ENCODE data around the gene COA3. TPM values are rescaled to one million over a fixed set of nuclear protein-coding genes. Genes with fewer than 3 reads are reported as not detected.

COA3 gene
- polyA plus RNA-seq, 2 of the 4 experiments (the other 2 are of a cell fraction) = 126 to 131 TPM

DNA sequence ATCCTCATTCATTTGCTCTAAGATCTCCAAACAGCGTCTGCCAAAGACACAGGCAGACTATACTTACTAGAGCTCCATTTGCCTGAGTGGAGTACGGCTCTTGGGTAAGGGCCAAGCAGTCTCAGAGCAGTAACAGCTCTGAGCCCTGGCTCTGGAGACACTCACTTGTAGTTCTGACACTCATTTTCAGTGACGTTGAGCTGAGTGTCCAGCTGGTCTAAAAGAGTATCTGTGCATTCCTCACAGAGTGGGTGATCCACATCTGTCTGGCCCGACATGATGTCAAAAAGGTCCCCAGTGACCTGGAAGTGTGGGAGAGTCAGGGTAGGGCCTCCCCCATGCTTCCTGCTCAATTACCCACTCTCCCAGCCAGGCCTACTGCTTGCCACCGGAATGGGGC is 19.9 kb upstream of the COA3 start:
- peaks cover 18% of the 10 kb centered on the region for H3K4me1 ChIP-seq
- ATAC-seq = no peak
- H3K27ac ChIP-seq = no peak overlapping the region
- H3K9me3 ChIP-seq = no peaks in the 10 kb centered on the region
- no peak overlapping the region for H3K4me3 ChIP-seq
- ChIA-PET POLR2A (no interaction called here), CTCF (interaction anchor here (0.7 to 14.9 kb wide), 14 partner anchors 8 to 123 kb away, joined by 3 to 336 read pairs (median 6); partner anchors contain the start of genes AOC2, CNTD1, COA3 and PSME3)
- no peak for DNase-seq (ENCODE audit: low read depth in 1 of 2, low spot score in 1 of 2)
- no peak for FAIRE-seq
- 94% methylated on average over 5 of the region's 5 CpGs for WGBS (ENCODE audit: missing lambda C conversion rate)
- no peak overlapping the region for H3K4me2 ChIP-seq
- TF ChIP-seq, protein P1, sequence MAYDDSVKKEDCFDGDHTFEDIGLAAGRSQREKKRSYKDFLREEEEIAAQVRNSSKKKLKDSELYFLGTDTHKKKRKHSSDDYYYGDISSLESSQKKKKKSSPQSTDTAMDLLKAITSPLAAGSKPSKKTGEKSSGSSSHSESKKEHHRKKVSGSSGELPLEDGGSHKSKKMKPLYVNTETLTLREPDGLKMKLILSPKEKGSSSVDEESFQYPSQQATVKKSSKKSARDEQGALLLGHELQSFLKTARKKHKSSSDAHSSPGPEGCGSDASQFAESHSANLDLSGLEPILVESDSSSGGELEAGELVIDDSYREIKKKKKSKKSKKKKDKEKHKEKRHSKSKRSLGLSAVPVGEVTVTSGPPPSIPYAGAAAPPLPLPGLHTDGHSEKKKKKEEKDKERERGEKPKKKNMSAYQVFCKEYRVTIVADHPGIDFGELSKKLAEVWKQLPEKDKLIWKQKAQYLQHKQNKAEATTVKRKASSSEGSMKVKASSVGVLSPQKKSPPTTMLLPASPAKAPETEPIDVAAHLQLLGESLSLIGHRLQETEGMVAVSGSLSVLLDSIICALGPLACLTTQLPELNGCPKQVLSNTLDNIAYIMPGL (CRISPR knock-in tag; IDR thresholded peaks at IDR 0.05; ENCODE audit: borderline replicate concordance) = no peak
- TF ChIP-seq MAZ (IDR thresholded peaks at IDR 0.05; ENCODE audit: borderline replicate concordance, low read depth, low read length) (no peak), NFE2L2 (conservative IDR thresholded peaks at IDR 0.05; ENCODE audit: low read length) (no peak), CEBPB (IDR thresholded peaks at IDR 0.05) (no peak), FOSB (CRISPR knock-in tag; IDR thresholded peaks at IDR 0.05) (no peak), RCOR1 (IDR thresholded peaks at IDR 0.05; ENCODE audit: low read depth, low read length) (no peak), ZFP36 (IDR thresholded peaks at IDR 0.05; ENCODE audit: borderline replicate concordance, partially characterized antibody) (no peak), POLR2AphosphoS2 (conservative IDR thresholded peaks at IDR 0.05; ENCODE audit: low read length) (no peak), ZSCAN20 (CRISPR knock-in tag; IDR thresholded peaks at IDR 0.05) (no peak), FOSL2 (IDR thresholded peaks at IDR 0.05) (no peak), FOSL2 (CRISPR knock-in tag; IDR thresholded peaks at IDR 0.05) (no peak), CBX2 (IDR thresholded peaks at IDR 0.05; ENCODE audit: borderline replicate concordance, low read depth) (no peak)
- TF ChIP-seq, protein P2, sequence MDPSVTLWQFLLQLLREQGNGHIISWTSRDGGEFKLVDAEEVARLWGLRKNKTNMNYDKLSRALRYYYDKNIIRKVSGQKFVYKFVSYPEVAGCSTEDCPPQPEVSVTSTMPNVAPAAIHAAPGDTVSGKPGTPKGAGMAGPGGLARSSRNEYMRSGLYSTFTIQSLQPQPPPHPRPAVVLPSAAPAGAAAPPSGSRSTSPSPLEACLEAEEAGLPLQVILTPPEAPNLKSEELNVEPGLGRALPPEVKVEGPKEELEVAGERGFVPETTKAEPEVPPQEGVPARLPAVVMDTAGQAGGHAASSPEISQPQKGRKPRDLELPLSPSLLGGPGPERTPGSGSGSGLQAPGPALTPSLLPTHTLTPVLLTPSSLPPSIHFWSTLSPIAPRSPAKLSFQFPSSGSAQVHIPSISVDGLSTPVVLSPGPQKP (IDR thresholded peaks at IDR 0.05; ENCODE audit: low read depth, low read length) = no peak
- TF ChIP-seq, protein P3, sequence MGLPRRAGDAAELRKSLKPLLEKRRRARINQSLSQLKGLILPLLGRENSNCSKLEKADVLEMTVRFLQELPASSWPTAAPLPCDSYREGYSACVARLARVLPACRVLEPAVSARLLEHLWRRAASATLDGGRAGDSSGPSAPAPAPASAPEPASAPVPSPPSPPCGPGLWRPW (IDR thresholded peaks at IDR 0.05) = no peak

DNA sequence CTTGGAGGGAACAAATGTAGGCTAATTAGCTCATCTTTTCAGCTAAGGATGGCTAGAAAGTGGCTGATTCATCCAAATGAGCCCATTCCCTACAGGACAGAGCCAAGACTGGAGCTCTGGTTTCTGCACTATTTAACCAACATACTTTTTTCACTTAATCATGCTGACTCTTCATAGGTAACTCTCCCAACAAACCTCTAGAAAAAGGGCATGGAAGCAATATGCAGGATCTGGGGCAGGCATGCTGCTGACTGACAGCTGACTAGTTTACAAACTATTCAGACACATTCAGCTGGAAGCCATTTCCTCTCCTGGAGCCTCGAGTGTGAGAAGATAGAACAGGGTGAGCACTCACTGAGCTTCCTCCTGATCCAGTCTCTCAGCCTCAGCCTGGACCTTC is 19.4 kb upstream of the COA3 start:
- H3K4me2 ChIP-seq = no peak overlapping the region
- no peak for FAIRE-seq
- no peak for TF ChIP-seq EHMT2 (IDR thresholded peaks at IDR 0.05; ENCODE audit: low read depth)
- WGBS (ENCODE audit: missing lambda C conversion rate) = 38% methylated on average over 1 of the region's 1 CpG
- DNase-seq (ENCODE audit: low read depth in 1 of 2, low spot score in 1 of 2) = no peak
- ChIA-PET CTCF (interaction anchor here (0.7 to 14.9 kb wide), 11 partner anchors 8 to 123 kb away, joined by 3 to 336 read pairs (median 4); partner anchors contain the start of genes AOC2, CNTD1 and COA3), POLR2A (no interaction called here)
- ATAC-seq = no peak
- peaks cover 14% of the 10 kb centered on the region for H3K4me1 ChIP-seq
- H3K4me3 ChIP-seq = no peak overlapping the region
- H3K27ac ChIP-seq = no peak overlapping the region
- no peaks in the 10 kb centered on the region for H3K9me3 ChIP-seq

DNA sequence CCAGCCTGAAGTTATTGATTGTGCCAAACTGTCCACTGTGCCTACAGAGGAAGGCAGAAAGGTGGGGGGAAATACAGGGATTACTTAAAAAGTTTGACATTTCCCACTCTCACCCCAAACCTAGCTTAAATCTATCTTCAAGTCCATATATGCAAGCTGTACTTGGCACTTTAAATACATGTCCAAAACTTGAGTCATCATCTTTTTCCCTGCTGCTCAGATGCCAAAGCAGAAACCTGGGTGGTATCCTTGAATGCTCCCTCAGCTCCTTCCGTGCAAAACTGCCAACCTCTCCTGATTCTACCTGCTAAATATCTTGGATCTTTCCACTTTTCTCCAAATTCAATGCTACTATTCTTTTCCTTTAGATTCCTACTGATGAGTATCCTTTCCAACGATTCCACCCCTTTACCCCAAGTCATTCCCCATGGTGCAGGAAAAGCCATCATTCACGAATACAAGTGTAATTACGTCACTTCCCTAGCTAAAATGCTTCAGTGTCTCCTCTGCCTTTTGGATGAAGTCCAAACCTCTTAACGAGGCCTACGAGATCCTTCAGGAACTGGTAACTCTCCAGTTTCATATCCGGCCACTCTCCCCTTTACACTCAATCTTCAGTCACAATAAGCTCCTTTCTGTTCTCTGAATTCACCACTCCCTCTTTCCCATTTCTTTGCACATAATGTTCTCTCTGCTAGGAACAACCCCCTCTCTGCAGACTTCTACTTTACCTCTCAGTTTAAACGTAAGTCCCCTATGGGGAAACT is 16.3 kb upstream of the COA3 start:
- no peak for ATAC-seq
- ChIA-PET CTCF (interaction anchor here (0.7 to 24.6 kb wide), 12 partner anchors 5 to 951 kb away, joined by 3 to 336 read pairs (median 4); partner anchors contain the start of genes BECN1, CNTD1, COA3 and PSMC3IP), POLR2A (interaction anchor here (0.6 to 3.8 kb wide), 3 partner anchors 9 to 60 kb away, joined by 3 to 24 read pairs (median 4); partner anchors contain the start of gene BECN1)
- H3K4me2 ChIP-seq = no peak overlapping the region
- H3K9me3 ChIP-seq = no peaks in the 10 kb centered on the region
- no peaks in the 10 kb centered on the region; the same call in 1 of the 3 replicates for H3K4me1 ChIP-seq
- no peak overlapping the region for H3K27ac ChIP-seq
- no peak for FAIRE-seq
- DNase-seq (ENCODE audit: low read depth in 1 of 2, low spot score in 1 of 2) = no peak
- no peak overlapping the region for H3K4me3 ChIP-seq
- WGBS (ENCODE audit: missing lambda C conversion rate) = 87% methylated on average over 8 of the region's 8 CpGs
- no peak for TF ChIP-seq FOSL2 (IDR thresholded peaks at IDR 0.05)
- no peak for TF ChIP-seq FOSL2 (CRISPR knock-in tag; IDR thresholded peaks at IDR 0.05)
- no peak for TF ChIP-seq MYC (IDR thresholded peaks at IDR 0.05; ENCODE audit: borderline replicate concordance, low read length)
- no peak for TF ChIP-seq MAZ (IDR thresholded peaks at IDR 0.05; ENCODE audit: borderline replicate concordance, low read depth, low read length)
- no peak for TF ChIP-seq ZFP36 (IDR thresholded peaks at IDR 0.05; ENCODE audit: borderline replicate concordance, partially characterized antibody)
- TF ChIP-seq NPAS2 (CRISPR knock-in tag; IDR thresholded peaks at IDR 0.05; ENCODE audit: borderline replicate concordance) = no peak
- TF ChIP-seq, protein P4, sequence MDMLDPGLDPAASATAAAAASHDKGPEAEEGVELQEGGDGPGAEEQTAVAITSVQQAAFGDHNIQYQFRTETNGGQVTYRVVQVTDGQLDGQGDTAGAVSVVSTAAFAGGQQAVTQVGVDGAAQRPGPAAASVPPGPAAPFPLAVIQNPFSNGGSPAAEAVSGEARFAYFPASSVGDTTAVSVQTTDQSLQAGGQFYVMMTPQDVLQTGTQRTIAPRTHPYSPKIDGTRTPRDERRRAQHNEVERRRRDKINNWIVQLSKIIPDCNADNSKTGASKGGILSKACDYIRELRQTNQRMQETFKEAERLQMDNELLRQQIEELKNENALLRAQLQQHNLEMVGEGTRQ (IDR thresholded peaks at IDR 0.05) = no peak
- TF ChIP-seq, protein P5, sequence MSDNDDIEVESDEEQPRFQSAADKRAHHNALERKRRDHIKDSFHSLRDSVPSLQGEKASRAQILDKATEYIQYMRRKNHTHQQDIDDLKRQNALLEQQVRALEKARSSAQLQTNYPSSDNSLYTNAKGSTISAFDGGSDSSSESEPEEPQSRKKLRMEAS (IDR thresholded peaks at IDR 0.05) = no peak
- no peak for TF ChIP-seq KDM1A (IDR thresholded peaks at IDR 0.05; ENCODE audit: low read depth)
- no peak for TF ChIP-seq CHD4 (IDR thresholded peaks at IDR 0.05; ENCODE audit: borderline replicate concordance)
- no peak for TF ChIP-seq EHMT2 (IDR thresholded peaks at IDR 0.05; ENCODE audit: low read depth)
- TF ChIP-seq CBX2 (IDR thresholded peaks at IDR 0.05; ENCODE audit: borderline replicate concordance, low read depth) = no peak
- no peak for TF ChIP-seq RFX5 (IDR thresholded peaks at IDR 0.05)
- no peak for TF ChIP-seq RAD21 (conservative IDR thresholded peaks at IDR 0.05 in 1 of 2, IDR thresholded peaks at IDR 0.05 in 1 of 2)
- TF ChIP-seq FOXS1 (CRISPR knock-in tag; IDR thresholded peaks at IDR 0.05) = no peak
